Astrocyte of the spinal cord (primary cell): ENCODE measurements around the gene NEU3.
A peak's percentile ranks its signal among the peaks of the same experiment; 100 is the strongest.
"Not testable (repeated sequence)": the region's sequence is repeated elsewhere in the genome, so short reads cannot be mapped to it uniquely, and the experiment has no call there.

Experiments used
- DNase-seq: peaks from one replicate; pipeline ENCODE4 v3.0.0; 2011; ENCODE audit warnings: low read depth, low spot score
- H3K4me3 ChIP-seq: 2 replicates; pipeline ENCODE4 v1.5.1; 2011; ENCODE audit warnings: low read depth, mild to moderate bottlenecking, low read length, moderate library complexity
- in situ Hi-C: cut with HindIII; loops from 2 replicates; pipeline ENCODE4 v1.10.0; 2017; ENCODE audit warnings: low sequenced_read_pairs
- TF ChIP-seq, protein P1 (sequence below): IDR thresholded peaks from 2 replicates; pipeline ENCODE4 v1.5.1; 2012; ENCODE audit warnings: low read depth, mild to moderate bottlenecking, low read length, inconsistent platforms

Gene NEU3

DNA sequence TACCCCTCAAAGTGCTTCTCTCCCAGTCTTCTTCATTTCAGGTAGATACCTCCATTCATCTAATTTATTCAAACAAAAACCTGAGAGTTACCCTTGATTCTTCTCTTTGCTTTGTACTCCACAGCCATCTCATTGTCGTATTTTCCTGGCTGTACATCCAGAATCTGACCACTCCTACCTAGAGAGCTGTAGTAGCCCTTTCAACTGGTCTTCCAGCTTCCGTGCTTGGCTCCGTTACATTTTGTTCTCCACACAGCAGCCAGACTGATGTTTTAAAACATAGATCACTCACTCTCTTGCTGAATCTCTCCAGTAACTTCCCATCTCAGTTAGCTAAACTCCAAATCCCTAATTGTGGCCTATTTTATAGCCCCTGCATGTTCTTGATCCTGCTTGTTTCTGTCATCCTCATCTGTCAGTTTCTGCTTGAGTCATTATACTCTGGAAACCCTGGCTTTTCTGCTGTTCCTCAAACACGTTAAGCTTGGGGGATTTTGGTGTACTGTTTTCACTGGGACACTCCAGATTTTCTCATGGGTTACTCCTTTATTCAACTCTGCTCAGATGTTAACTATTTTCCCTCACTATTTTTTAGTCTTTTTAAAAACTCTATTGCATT lies 32.2 kb upstream of the NEU3 start:
- in situ Hi-C loops: no loop called here
- no peak for DNase-seq

DNA sequence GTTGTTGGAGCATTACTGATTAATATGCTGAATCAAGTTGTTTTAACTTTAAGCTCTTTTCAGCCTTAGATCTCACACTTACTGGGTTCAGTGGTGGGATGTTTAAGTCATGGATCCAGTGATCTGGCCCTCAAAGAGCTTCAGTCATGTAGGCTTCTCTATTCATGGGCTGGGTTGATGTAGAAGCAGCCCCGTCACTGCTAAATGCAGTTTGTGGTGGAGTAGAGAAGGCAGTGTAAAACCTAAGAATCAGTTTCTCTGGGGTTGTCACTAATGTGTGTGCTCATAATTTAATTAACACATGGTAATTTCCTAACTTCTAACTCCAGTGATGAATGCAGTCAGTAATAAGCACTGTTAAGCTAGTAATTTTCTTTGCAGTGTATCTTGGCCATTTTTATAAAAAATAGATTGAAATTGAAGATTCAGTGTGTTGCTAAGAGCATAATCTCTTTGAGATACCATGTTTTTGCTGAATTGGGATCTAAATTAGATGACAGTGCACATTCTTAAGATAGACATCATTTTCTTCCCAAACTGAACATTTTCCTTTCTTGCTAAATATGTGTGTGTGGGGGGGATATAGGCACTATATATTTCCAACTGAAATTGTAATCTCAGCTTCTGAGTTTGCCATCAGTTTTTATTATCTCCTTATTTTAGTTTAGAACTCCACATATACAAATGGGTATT lies 30.6 kb upstream of the NEU3 start:
- TF ChIP-seq, protein P1, sequence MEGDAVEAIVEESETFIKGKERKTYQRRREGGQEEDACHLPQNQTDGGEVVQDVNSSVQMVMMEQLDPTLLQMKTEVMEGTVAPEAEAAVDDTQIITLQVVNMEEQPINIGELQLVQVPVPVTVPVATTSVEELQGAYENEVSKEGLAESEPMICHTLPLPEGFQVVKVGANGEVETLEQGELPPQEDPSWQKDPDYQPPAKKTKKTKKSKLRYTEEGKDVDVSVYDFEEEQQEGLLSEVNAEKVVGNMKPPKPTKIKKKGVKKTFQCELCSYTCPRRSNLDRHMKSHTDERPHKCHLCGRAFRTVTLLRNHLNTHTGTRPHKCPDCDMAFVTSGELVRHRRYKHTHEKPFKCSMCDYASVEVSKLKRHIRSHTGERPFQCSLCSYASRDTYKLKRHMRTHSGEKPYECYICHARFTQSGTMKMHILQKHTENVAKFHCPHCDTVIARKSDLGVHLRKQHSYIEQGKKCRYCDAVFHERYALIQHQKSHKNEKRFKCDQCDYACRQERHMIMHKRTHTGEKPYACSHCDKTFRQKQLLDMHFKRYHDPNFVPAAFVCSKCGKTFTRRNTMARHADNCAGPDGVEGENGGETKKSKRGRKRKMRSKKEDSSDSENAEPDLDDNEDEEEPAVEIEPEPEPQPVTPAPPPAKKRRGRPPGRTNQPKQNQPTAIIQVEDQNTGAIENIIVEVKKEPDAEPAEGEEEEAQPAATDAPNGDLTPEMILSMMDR: no peak

More for the DNA sequence above, 32.2 kb upstream of the NEU3 start:
- TF ChIP-seq, protein P1: no peak
- H3K4me3 ChIP-seq: no peak overlapping the region

DNA sequence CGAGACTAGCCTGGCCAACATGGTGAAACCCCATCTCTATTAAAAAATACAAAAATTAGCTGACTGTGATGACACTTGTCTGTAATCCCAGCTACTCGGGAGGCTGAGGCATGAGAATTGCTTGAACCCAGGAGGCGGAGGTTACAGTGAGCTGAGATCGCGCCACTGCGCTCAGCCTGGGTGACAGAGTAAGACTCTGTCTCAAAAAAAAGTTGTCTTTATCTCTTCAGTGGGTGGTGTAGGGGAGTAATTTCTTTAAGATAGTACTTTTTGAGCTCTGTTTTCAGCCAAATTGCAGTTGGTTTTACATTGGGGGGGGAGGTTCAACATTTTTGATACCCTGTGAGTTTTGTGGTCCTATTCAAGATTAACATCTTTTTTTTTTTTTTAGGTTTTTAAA lies 28.6 kb upstream of the NEU3 start:
- in situ Hi-C loops, H3K4me3 ChIP-seq, DNase-seq: not testable (repeated sequence)

More for the DNA sequence above, 30.6 kb upstream of the NEU3 start:
- DNase-seq: no peak
- H3K4me3 ChIP-seq: no peak overlapping the region
- in situ Hi-C loops: no loop called here

DNA sequence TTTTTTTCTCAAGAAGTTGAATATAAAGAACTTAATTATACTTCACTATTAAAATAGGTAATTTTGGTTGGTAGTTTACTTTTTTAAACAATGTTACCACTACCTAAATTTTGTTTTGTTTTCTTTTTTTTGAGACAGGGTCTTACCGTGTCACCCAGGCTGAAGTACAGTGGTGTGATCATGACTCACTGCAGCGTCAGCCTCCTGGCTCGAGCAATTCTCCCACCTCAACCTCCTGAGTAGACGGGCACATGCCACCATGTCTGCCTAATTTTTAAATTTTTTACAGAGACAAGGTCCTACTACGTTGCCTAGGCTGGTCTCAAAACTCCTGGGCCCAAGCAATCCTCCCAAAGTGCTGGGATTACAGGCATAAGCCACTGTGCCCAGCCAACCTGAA lies 22.1 kb upstream of the NEU3 start:
- H3K4me3 ChIP-seq: no peak overlapping the region
- TF ChIP-seq, protein P1: no peak
- DNase-seq: peak; percentile 59
- in situ Hi-C loops: no loop called here

DNA sequence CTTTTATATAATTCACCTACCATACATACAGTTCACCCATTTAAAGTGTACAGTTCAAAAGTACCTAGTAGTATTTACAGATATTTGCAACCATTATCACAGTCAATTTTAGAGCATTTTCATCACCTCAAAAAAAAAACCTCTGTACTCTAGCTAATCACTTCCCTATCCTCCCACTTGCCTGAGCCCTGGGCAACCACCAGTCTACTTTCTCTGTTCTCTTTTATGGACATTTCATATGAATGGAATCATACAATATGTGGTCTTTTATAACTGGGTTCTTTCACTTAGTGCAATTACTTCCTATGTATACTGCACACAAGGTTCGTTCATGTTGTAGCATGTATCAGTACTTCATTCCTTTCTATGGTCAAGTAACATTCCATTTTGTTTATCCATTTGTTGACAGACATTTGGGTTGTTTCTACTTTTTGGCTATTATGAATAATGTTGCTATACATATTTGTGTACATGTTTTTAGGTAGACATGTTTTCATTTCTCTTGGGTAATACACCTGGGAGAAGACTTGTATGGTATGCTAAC lies 17.8 kb upstream of the NEU3 start:
- H3K4me3 ChIP-seq: no peak overlapping the region
- TF ChIP-seq, protein P1: no peak
- DNase-seq: no peak
- in situ Hi-C loops: no loop called here

DNA sequence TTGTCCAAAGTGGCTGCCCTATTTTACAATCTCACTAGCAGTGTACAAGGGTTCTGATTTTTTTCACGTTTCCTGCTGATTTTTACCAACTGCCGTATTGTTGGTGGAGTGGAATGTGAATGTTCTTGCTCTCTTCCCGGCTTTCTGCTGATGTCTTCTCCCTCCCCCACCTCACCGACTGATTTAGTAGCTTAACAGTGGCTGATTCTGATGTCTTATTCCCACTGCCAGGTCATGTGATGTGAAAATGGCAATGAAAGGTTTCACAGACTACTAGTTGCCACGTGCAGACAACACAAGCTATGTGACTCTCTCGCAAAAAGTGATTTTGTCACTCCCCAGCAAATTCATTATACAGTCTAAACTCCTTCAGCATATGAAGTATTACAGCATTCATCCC lies 17.3 kb upstream of the NEU3 start:
- H3K4me3 ChIP-seq: no peak overlapping the region
- TF ChIP-seq, protein P1: no peak
- no peak for DNase-seq
- in situ Hi-C loops: no loop called here

DNA sequence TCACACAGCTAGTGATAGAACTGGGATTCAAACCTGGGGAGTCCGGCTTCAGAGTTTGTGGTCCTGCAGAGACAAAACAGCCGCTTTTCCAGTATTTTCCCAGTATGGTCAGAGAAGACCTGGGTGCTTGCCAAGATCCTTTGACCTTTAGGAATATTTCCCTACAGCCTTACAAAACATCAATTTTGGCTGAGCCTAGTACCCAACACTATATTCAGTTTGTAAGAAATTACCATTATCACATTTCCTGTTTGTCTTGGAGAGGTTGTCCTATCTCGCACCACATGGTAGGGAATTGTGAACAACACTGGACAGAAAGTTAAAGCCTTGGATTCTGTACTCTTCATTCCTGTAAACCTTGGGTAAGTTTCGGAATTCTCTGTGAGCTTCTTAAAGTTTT lies 10.7 kb upstream of the NEU3 start:
- TF ChIP-seq, protein P1: no peak
- no peak overlapping the region for H3K4me3 ChIP-seq
- no peak for DNase-seq
- in situ Hi-C loops: no loop called here
